ENCODE measurements around the gene TCF12.

TCF12 gene

DNA sequence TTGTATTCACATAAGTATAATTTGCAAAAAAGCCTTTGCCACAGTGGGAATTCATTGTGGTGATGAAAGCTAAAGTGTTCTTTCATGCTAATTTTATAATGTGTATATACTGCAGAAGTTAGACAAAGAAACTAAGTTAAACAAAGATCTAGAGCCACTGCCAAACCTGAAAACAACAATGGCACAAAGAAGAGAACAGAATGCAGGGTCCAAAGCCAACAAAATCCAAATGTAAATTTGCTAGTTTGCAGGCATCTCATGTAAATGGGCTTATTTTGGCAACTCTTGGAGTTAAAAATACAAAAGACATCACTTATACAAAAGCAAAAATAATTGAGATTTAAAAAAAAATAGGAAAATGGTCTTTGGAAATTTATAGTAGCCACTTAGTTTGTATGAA is 123.0 kb downstream of the TCF12 start:
- Histone ChIP-seq H3K4me1 (peaks cover 5% of the 10 kb centered on the region), H3K79me2 (peaks cover 8% of the 10 kb centered on the region), H2AFZ (no peak overlapping the region), H3K36me3 (ENCODE audit: control insufficient read depth, insufficient read depth, low read length) (no peaks in the 10 kb centered on the region), H3K27ac (no peak overlapping the region), H3K9me3 (ENCODE audit: control insufficient read depth, low read length) (no peaks in the 10 kb centered on the region), H3K4me2 (ENCODE audit: low read length) (no peak overlapping the region), H3K27me3 (ENCODE audit: control insufficient read depth, insufficient read depth, low read length) (no peaks in the 10 kb centered on the region), H3K9ac (no peak overlapping the region), H3K4me3 (ENCODE audit: low read depth, low read length) (no peak overlapping the region)
- no peak for TF ChIP-seq CTCF (IDR thresholded peaks at IDR 0.05)

GRCh38 chr15:57044072-57044702 is 125.7 kb downstream of the TCF12 start:
- H3K36me3 ChIP-seq (ENCODE audit: control insufficient read depth, insufficient read depth, low read length): no peaks in the 10 kb centered on the region
- H3K9ac ChIP-seq: no peak overlapping the region
- H3K79me2 ChIP-seq: peaks cover 4% of the 10 kb centered on the region
- no peak overlapping the region for H3K4me2 ChIP-seq (ENCODE audit: low read length)
- H3K27ac ChIP-seq: no peak overlapping the region
- no peak overlapping the region for H2AFZ ChIP-seq
- no peaks in the 10 kb centered on the region for H3K9me3 ChIP-seq (ENCODE audit: control insufficient read depth, low read length)
- H3K27me3 ChIP-seq (ENCODE audit: control insufficient read depth, insufficient read depth, low read length): no peaks in the 10 kb centered on the region
- H3K4me3 ChIP-seq (ENCODE audit: low read depth, low read length): no peak overlapping the region
- no peak for TF ChIP-seq CTCF (IDR thresholded peaks at IDR 0.05)
- H3K4me1 ChIP-seq: peaks cover 3% of the 10 kb centered on the region

DNA sequence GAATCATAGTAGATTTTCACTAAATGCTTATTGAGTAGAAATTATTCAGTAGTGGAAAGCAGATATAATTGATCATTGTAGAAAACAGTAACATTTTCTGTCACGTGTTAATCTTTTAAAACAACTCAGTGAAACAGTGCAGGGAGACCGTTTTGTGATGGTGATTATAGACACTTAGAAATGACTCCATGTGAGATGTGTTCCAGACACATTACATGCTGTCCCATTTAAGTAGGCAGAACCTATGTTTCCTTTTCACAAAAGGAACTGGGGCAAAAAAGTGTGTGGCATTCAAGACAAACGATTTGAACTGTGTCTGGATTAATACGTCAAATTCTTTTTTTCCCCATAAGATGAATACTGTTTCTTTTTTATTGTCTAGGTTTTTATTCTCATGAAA is 126.5 kb downstream of the TCF12 start:
- Histone ChIP-seq H3K36me3 (ENCODE audit: control insufficient read depth, insufficient read depth, low read length) (no peaks in the 10 kb centered on the region), H3K4me3 (ENCODE audit: low read depth, low read length) (no peak overlapping the region), H3K4me2 (ENCODE audit: low read length) (no peak overlapping the region), H3K27ac (no peak overlapping the region), H3K9me3 (ENCODE audit: control insufficient read depth, low read length) (no peaks in the 10 kb centered on the region), H3K79me2 (peaks cover 4% of the 10 kb centered on the region), H3K27me3 (ENCODE audit: control insufficient read depth, insufficient read depth, low read length) (no peaks in the 10 kb centered on the region), H3K4me1 (peaks cover 5% of the 10 kb centered on the region), H2AFZ (no peak overlapping the region), H3K9ac (no peak overlapping the region)
- TF ChIP-seq CTCF (IDR thresholded peaks at IDR 0.05): no peak

- no peaks in the 10 kb centered on the region for H3K9me3 ChIP-seq (ENCODE audit: control insufficient read depth, low read length)
- no peak overlapping the region for H3K4me2 ChIP-seq (ENCODE audit: low read length)
- H3K9ac ChIP-seq: no peak overlapping the region
- no peak overlapping the region for H3K4me3 ChIP-seq (ENCODE audit: low read depth, low read length)
- H2AFZ ChIP-seq: no peak overlapping the region
- no peaks in the 10 kb centered on the region for H3K27me3 ChIP-seq (ENCODE audit: control insufficient read depth, insufficient read depth, low read length)
- no peak overlapping the region for H3K27ac ChIP-seq
- H3K79me2 ChIP-seq: peaks cover 7% of the 10 kb centered on the region
- no peak for TF ChIP-seq CTCF (IDR thresholded peaks at IDR 0.05)
- H3K36me3 ChIP-seq (ENCODE audit: control insufficient read depth, insufficient read depth, low read length): no peaks in the 10 kb centered on the region
- H3K4me1 ChIP-seq: peaks cover 5% of the 10 kb centered on the region
Measured at GRCh38 chr15:57045741-57046382, 127.4 kb downstream of the TCF12 start.
